ENCODE measurements around the gene ZNF446.
"Not testable (repeated sequence)": the region's sequence is repeated elsewhere in the genome, so short reads cannot be mapped to it uniquely, and the experiment has no call there.

Gene ZNF446

GRCh38 chr19:58470837-58471543, 5.2 kb upstream of the ZNF446 start:
- DNase-seq, result not testable (repeated sequence)

GRCh38 chr19:58471736-58472135, 4.4 kb upstream of the ZNF446 start:
- no peak for DNase-seq

- DNase-seq, result no peak
Measured at GRCh38 chr19:58473775-58474174, 2.4 kb upstream of the ZNF446 start.

GRCh38 chr19:58474291-58474996, 1.7 kb upstream of the ZNF446 start:
- no peak for DNase-seq

GRCh38 chr19:58474997-58475713, 997 bp upstream of the ZNF446 start:
- no peak for DNase-seq

GRCh38 chr19:58476498-58477015, 405 bp downstream of the ZNF446 start:
- DNase-seq, result no peak

GRCh38 chr19:58477130-58477529, 978 bp downstream of the ZNF446 start:
- no peak for DNase-seq

GRCh38 chr19:58477871-58478270, 1.7 kb downstream of the ZNF446 start:
- no peak for DNase-seq

GRCh38 chr19:58479303-58479702, 3.2 kb downstream of the ZNF446 start:
- DNase-seq, result no peak

- DNase-seq, result no peak
Measured at GRCh38 chr19:58479736-58480480, 3.8 kb downstream of the ZNF446 start.

GRCh38 chr19:58480481-58480830, 4.3 kb downstream of the ZNF446 start:
- no peak for DNase-seq

- no peak for DNase-seq
Measured at GRCh38 chr19:58480831-58481230, 4.7 kb downstream of the ZNF446 start.

GRCh38 chr19:58482372-58482771, 6.2 kb downstream of the ZNF446 start:
- DNase-seq, result no peak

- DNase-seq, result no peak
Measured at GRCh38 chr19:58483776-58484175, 7.6 kb downstream of the ZNF446 start.

- not testable (repeated sequence) for DNase-seq
Measured at GRCh38 chr19:58484349-58484748, 8.2 kb downstream of the ZNF446 start.

GRCh38 chr19:58491393-58491792, 15.2 kb downstream of the ZNF446 start:
- DNase-seq, result no peak

GRCh38 chr19:58492265-58492664, 16.1 kb downstream of the ZNF446 start:
- DNase-seq, result no peak

GRCh38 chr19:58497634-58498170, 21.6 kb downstream of the ZNF446 start:
- no peak for DNase-seq

GRCh38 chr19:58498316-58499020, 22.3 kb downstream of the ZNF446 start:
- DNase-seq, result no peak

- DNase-seq, result peak; percentile 94
Measured at GRCh38 chr19:58499021-58499927, 23.1 kb downstream of the ZNF446 start.

GRCh38 chr19:58500242-58500641, 24.1 kb downstream of the ZNF446 start:
- DNase-seq, result no peak

All from T1000 (cell line).